Upper lobe of left lung (tissue), 4 donors: ENCODE measurements around the gene ALKBH4.

ENCODE experiments used
- EP300 ChIP-seq, 4 donors: sonication (generic); formaldehyde crosslinking; IDR thresholded peaks; one replicate each; pipeline ENCODE4 v1.5.1; 2017; ENCODE audit warnings: antibody characterized with exemption in 4 of 4, control low read depth in 2 of 4
- POLR2A ChIP-seq, 4 donors: fragments of 450-650 bp; IDR thresholded peaks; one replicate each; pipeline ENCODE4 v1.5.1; 2016 to 2017; ENCODE audit warnings: antibody characterized with exemption in 4 of 4, mild to moderate bottlenecking in 2 of 4
- POLR2AphosphoS5 ChIP-seq, 2 donors: sonication (generic); formaldehyde crosslinking; IDR thresholded peaks; one replicate each; pipeline ENCODE4 v1.5.1; 2017; ENCODE audit warnings: antibody characterized with exemption in 2 of 2
- TF ChIP-seq, protein P1 (sequence below), 6 experiments: fragments of 450-650 bp in 4 of 6; fragments of 200-600 bp in 2 of 6; sonication (generic) in 2 of 6; IDR thresholded peaks; one replicate each; pipeline ENCODE4 v1.5.1; 2016 to 2019; ENCODE audit warnings: antibody characterized with exemption in 6 of 6

DNA sequence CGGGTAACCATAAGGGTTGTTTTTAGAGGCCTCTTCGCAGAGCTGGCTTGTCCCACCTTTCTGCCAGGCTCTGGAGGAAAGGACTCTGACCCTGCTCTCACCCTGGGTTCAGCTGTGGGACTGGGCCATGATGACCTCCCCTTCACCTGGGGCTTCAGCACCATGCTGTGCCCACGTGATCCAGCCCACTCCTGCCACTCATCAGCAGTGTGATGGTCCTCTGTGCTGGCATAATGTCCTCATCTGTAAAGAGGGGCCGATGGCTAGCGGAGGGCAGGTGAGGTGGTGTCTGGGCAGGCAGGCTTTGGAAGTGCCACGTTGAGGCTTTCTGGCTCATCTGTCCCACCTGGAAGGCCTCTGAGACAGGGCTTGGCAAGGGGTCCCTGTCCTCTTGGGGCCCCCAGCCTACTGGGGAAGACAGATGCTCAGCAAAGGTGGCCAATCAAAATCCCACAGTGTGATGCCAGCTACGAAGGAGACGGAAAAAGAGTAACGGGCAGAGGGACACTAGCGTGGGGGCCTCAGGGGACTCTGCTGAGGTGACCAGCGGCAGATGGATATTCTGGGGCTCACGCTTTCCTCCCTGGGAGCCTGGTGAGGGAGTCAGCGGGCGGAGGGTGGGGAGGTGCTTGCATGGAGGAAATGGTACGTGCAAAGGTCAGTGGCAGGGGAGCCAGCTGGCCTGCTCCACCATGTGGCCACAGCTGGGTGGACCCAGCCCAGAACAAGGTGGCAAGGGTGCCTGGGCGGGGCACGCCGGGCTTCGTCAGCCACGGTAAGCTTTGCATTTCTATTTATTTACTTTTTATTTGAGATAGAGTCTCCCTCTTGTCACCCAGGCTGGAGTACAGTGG lies 5.5 kb upstream of the ALKBH4 start:
- TF ChIP-seq, protein P1, sequence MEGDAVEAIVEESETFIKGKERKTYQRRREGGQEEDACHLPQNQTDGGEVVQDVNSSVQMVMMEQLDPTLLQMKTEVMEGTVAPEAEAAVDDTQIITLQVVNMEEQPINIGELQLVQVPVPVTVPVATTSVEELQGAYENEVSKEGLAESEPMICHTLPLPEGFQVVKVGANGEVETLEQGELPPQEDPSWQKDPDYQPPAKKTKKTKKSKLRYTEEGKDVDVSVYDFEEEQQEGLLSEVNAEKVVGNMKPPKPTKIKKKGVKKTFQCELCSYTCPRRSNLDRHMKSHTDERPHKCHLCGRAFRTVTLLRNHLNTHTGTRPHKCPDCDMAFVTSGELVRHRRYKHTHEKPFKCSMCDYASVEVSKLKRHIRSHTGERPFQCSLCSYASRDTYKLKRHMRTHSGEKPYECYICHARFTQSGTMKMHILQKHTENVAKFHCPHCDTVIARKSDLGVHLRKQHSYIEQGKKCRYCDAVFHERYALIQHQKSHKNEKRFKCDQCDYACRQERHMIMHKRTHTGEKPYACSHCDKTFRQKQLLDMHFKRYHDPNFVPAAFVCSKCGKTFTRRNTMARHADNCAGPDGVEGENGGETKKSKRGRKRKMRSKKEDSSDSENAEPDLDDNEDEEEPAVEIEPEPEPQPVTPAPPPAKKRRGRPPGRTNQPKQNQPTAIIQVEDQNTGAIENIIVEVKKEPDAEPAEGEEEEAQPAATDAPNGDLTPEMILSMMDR (IDR thresholded peaks at IDR 0.05): no peak
- TF ChIP-seq POLR2A (IDR thresholded peaks at IDR 0.05): no peak
- no peak for TF ChIP-seq POLR2AphosphoS5 (IDR thresholded peaks at IDR 0.05)
- no peak for TF ChIP-seq EP300 (IDR thresholded peaks at IDR 0.05)
